Middle frontal gyrus (tissue), 1 donor: ENCODE results near the gene MEIOSIN.
A peak's percentile ranks its signal among the peaks of the same experiment; 100 is the strongest.

Source experiments
- DNase-seq: peaks from one replicate; pipeline ENCODE4 v3.0.0-alpha.2; 2015; ENCODE audit warnings: low spot score; ENCODE audit errors: extremely low spot score

Gene MEIOSIN

GRCh38 chr19:45765702-45766295 lies 32.6 kb downstream of the MEIOSIN start:
- no peak for DNase-seq

- DNase-seq = no peak
These were observed 33.1 kb downstream of the MEIOSIN start for GRCh38 chr19:45766296-45766868.

- DNase-seq = no peak
These were observed 33.7 kb downstream of the MEIOSIN start for GRCh38 chr19:45766869-45767346.

GRCh38 chr19:45767410-45767880 lies 34.2 kb downstream of the MEIOSIN start:
- no peak for DNase-seq

- peak; percentile 7 for DNase-seq
These were observed 34.8 kb downstream of the MEIOSIN start for GRCh38 chr19:45767881-45768654.

GRCh38 chr19:45768655-45768983 lies 35.4 kb downstream of the MEIOSIN start:
- DNase-seq = no peak

- DNase-seq = peak; percentile 89
These were observed 35.9 kb downstream of the MEIOSIN start, which contains the start of gene SIX5 for GRCh38 chr19:45768984-45769782. SIX5 (minus strand) TSS chr19:45769252; CDS start chr19:45768844, 408 bp downstream.

- no peak for DNase-seq
These were observed 36.6 kb downstream of the MEIOSIN start for GRCh38 chr19:45769821-45770191.

GRCh38 chr19:45770192-45771101 lies 37.2 kb downstream of the MEIOSIN start:
- DNase-seq = peak; percentile 62

- DNase-seq = no peak
These were observed 38.2 kb downstream of the MEIOSIN start for GRCh38 chr19:45771311-45771933.

GRCh38 chr19:45772130-45772840 lies 39.0 kb downstream of the MEIOSIN start:
- DNase-seq = no peak

GRCh38 chr19:45772912-45773311 lies 39.7 kb downstream of the MEIOSIN start:
- no peak for DNase-seq

GRCh38 chr19:45773384-45773783 lies 40.1 kb downstream of the MEIOSIN start:
- no peak for DNase-seq

GRCh38 chr19:45774765-45775164 lies 41.5 kb downstream of the MEIOSIN start:
- no peak for DNase-seq

GRCh38 chr19:45777395-45777961 lies 44.2 kb downstream of the MEIOSIN start:
- DNase-seq = no peak

GRCh38 chr19:45778010-45778661 lies 44.9 kb downstream of the MEIOSIN start:
- no peak for DNase-seq

GRCh38 chr19:45779231-45780145 lies 46.2 kb downstream of the MEIOSIN start:
- DNase-seq = no peak

- no peak for DNase-seq
These were observed 46.9 kb downstream of the MEIOSIN start for GRCh38 chr19:45780146-45780447.
